Activated CD8-positive, alpha-beta memory T cell treated with anti-CD3 and anti-CD28 coated beads, Interleukin-2, amount 50 U/mL, for 48 hours (primary cell): Measurements from ENCODE around the gene TMEM179.

Source experiments
- DNase-seq: peaks from one replicate; pipeline ENCODE4 v3.0.0-alpha.2; 2020

TMEM179 gene

GRCh38 chr14:104598039-104598909, 6.3 kb downstream of the TMEM179 start:
- DNase-seq = no peak

GRCh38 chr14:104597576-104597975, 7.0 kb downstream of the TMEM179 start:
- no peak for DNase-seq

- DNase-seq = no peak
These were observed 7.6 kb downstream of the TMEM179 start for GRCh38 chr14:104596927-104597351.

GRCh38 chr14:104596451-104596918, 8.1 kb downstream of the TMEM179 start:
- DNase-seq = no peak

GRCh38 chr14:104595911-104596450, 8.6 kb downstream of the TMEM179 start:
- DNase-seq = no peak

- DNase-seq = no peak
These were observed 9.4 kb downstream of the TMEM179 start for GRCh38 chr14:104595116-104595675.

GRCh38 chr14:104594310-104595046, 10.1 kb downstream of the TMEM179 start:
- DNase-seq = no peak

GRCh38 chr14:104593710-104594136, 10.8 kb downstream of the TMEM179 start:
- no peak for DNase-seq

GRCh38 chr14:104593241-104593701, 11.3 kb downstream of the TMEM179 start:
- no peak for DNase-seq

- DNase-seq = no peak
These were observed 11.8 kb downstream of the TMEM179 start for GRCh38 chr14:104592785-104593184.

GRCh38 chr14:104592292-104592672, 12.3 kb downstream of the TMEM179 start:
- DNase-seq = no peak

GRCh38 chr14:104591506-104592291, 12.9 kb downstream of the TMEM179 start:
- no peak for DNase-seq

GRCh38 chr14:104591031-104591430, 13.5 kb downstream of the TMEM179 start:
- DNase-seq = no peak

GRCh38 chr14:104590240-104590965, 14.2 kb downstream of the TMEM179 start:
- DNase-seq = no peak

- no peak for DNase-seq
These were observed 15.0 kb downstream of the TMEM179 start for GRCh38 chr14:104589338-104590195.

- no peak for DNase-seq
These were observed 16.3 kb downstream of the TMEM179 start for GRCh38 chr14:104588066-104588857.

GRCh38 chr14:104587641-104588040, 16.9 kb downstream of the TMEM179 start:
- DNase-seq = no peak

- no peak for DNase-seq
These were observed 17.5 kb downstream of the TMEM179 start for GRCh38 chr14:104586832-104587620.
